Testis (tissue), 2 donors: ENCODE measurements around the gene ENTPD7.

ENCODE experiments used
- POLR2A ChIP-seq: fragments of 450-650 bp; IDR thresholded peaks from one replicate; pipeline ENCODE4 v1.6.1; 2017; ENCODE audit warnings: antibody characterized with exemption, mild to moderate bottlenecking, moderate library complexity
- TF ChIP-seq, protein P1 (sequence below), 3 experiments: fragments of 450-650 bp in 2 of 3; fragments of 200-600 bp in 1 of 3; sonication (generic) in 1 of 3; IDR thresholded peaks; one replicate each; pipeline ENCODE4 v1.5.1; 2016 to 2019; ENCODE audit warnings: antibody characterized with exemption in 3 of 3, mild to moderate bottlenecking in 2 of 3, moderate library complexity in 1 of 3

DNA sequence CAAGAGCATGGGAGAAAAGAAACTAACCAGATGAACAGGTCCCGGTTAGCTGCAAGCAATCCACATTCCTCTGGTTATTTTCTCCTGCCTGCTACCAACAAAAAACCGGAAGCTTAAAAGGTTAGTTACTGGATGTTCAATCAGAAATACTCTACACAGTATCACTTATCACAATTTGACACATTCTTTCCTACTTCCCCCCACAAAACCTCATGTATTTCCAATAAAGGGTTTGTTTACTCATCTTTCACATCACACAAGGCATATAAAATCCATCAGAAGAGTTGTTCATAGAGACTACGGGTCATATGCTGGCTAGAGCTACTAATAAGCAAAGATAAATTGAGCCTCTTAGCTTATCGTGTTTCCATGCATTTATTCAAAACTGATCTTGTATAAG is 43.9 kb upstream of the ENTPD7 start:
- no peak for TF ChIP-seq POLR2A
- TF ChIP-seq, protein P1, sequence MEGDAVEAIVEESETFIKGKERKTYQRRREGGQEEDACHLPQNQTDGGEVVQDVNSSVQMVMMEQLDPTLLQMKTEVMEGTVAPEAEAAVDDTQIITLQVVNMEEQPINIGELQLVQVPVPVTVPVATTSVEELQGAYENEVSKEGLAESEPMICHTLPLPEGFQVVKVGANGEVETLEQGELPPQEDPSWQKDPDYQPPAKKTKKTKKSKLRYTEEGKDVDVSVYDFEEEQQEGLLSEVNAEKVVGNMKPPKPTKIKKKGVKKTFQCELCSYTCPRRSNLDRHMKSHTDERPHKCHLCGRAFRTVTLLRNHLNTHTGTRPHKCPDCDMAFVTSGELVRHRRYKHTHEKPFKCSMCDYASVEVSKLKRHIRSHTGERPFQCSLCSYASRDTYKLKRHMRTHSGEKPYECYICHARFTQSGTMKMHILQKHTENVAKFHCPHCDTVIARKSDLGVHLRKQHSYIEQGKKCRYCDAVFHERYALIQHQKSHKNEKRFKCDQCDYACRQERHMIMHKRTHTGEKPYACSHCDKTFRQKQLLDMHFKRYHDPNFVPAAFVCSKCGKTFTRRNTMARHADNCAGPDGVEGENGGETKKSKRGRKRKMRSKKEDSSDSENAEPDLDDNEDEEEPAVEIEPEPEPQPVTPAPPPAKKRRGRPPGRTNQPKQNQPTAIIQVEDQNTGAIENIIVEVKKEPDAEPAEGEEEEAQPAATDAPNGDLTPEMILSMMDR (IDR thresholded peaks at IDR 0.05): no peak
